ENCODE results near the gene GSTM4.
"Not testable (repeated sequence)": the region's sequence is repeated elsewhere in the genome, so short reads cannot be mapped to it uniquely, and the experiment has no call there.

The GSTM4 gene

DNA sequence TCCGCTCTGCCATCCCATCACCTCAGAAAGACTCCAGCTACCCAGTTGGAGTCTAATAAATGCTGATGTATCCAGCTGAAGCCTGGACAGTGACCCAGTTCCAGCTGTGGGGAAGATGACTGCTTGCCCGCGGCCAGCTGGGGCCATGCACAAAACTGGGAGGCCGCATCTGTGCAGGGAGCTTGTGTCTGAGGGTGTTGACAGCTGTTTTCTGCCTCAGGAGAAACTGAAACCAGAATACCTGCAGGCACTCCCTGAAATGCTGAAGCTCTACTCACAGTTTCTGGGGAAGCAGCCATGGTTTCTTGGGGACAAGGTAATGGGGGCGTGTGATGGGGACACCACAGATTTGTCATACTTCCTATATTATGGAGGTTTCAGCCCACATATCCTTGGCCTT, 15.2 kb downstream of the GSTM4 start:
- ATAC-seq (ENCODE audit: insufficient read depth, low read depth) (no peak), DNase-seq (no peak)
- no peak overlapping the region for H3K4me2 ChIP-seq (ENCODE audit: insufficient read depth, low read length)
- H3K27ac ChIP-seq (ENCODE audit: low read length): no peak overlapping the region
- no peaks in the 10 kb centered on the region for H3K36me3 ChIP-seq (ENCODE audit: insufficient read depth, low read length)
- TF ChIP-seq EZH2 (IDR thresholded peaks at IDR 0.05; ENCODE audit: borderline replicate concordance, low read depth, low read length, severe bottlenecking): no peak
- TF ChIP-seq, protein P1, sequence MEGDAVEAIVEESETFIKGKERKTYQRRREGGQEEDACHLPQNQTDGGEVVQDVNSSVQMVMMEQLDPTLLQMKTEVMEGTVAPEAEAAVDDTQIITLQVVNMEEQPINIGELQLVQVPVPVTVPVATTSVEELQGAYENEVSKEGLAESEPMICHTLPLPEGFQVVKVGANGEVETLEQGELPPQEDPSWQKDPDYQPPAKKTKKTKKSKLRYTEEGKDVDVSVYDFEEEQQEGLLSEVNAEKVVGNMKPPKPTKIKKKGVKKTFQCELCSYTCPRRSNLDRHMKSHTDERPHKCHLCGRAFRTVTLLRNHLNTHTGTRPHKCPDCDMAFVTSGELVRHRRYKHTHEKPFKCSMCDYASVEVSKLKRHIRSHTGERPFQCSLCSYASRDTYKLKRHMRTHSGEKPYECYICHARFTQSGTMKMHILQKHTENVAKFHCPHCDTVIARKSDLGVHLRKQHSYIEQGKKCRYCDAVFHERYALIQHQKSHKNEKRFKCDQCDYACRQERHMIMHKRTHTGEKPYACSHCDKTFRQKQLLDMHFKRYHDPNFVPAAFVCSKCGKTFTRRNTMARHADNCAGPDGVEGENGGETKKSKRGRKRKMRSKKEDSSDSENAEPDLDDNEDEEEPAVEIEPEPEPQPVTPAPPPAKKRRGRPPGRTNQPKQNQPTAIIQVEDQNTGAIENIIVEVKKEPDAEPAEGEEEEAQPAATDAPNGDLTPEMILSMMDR (IDR thresholded peaks at IDR 0.05; ENCODE audit: borderline replicate concordance, extremely low read depth, low read length, poor library complexity, severe bottlenecking): no peak
- no peak overlapping the region for H2AFZ ChIP-seq (ENCODE audit: low read depth, low read length)
- H3K27me3 ChIP-seq (ENCODE audit: insufficient read depth, low read length, poor library complexity): no peaks in the 10 kb centered on the region
- no peaks in the 10 kb centered on the region for H4K20me1 ChIP-seq (ENCODE audit: insufficient read depth, low read length)
- H3K4me3 ChIP-seq (ENCODE audit: low read depth in 1 of 2, low read length in 2 of 2): no peak overlapping the region
- H3K9me3 ChIP-seq (ENCODE audit: insufficient read depth, low read length, severe bottlenecking): no peaks in the 10 kb centered on the region
- no peaks in the 10 kb centered on the region for H3K79me2 ChIP-seq (ENCODE audit: insufficient read depth, low read length)
- H3K4me1 ChIP-seq (ENCODE audit: insufficient read depth, low read length): peaks cover 13% of the 10 kb centered on the region
- no peak overlapping the region for H3K9ac ChIP-seq (ENCODE audit: low read depth, low read length)

GRCh38 chr1:109673861-109674260, 18.0 kb downstream of the GSTM4 start:
- not testable (repeated sequence) for ATAC-seq (ENCODE audit: insufficient read depth, low read depth); DNase-seq; H3K9ac ChIP-seq (ENCODE audit: low read depth, low read length); H4K20me1 ChIP-seq (ENCODE audit: insufficient read depth, low read length); H3K9me3 ChIP-seq (ENCODE audit: insufficient read depth, low read length, severe bottlenecking); H3K4me2 ChIP-seq (ENCODE audit: insufficient read depth, low read length); H3K36me3 ChIP-seq (ENCODE audit: insufficient read depth, low read length); H3K4me3 ChIP-seq (ENCODE audit: low read depth in 1 of 2, low read length in 2 of 2); H3K79me2 ChIP-seq (ENCODE audit: insufficient read depth, low read length); H3K4me1 ChIP-seq (ENCODE audit: insufficient read depth, low read length); H3K27me3 ChIP-seq (ENCODE audit: insufficient read depth, low read length, poor library complexity); H3K27ac ChIP-seq (ENCODE audit: low read length); H2AFZ ChIP-seq (ENCODE audit: low read depth, low read length)

- not testable (repeated sequence) for H3K27me3 ChIP-seq (ENCODE audit: insufficient read depth, low read length, poor library complexity); H4K20me1 ChIP-seq (ENCODE audit: insufficient read depth, low read length); DNase-seq; H3K27ac ChIP-seq (ENCODE audit: low read length); H3K4me2 ChIP-seq (ENCODE audit: insufficient read depth, low read length); H3K79me2 ChIP-seq (ENCODE audit: insufficient read depth, low read length); H3K4me3 ChIP-seq (ENCODE audit: low read depth in 1 of 2, low read length in 2 of 2); H3K4me1 ChIP-seq (ENCODE audit: insufficient read depth, low read length); H3K9ac ChIP-seq (ENCODE audit: low read depth, low read length); H3K9me3 ChIP-seq (ENCODE audit: insufficient read depth, low read length, severe bottlenecking); H2AFZ ChIP-seq (ENCODE audit: low read depth, low read length); ATAC-seq (ENCODE audit: insufficient read depth, low read depth); H3K36me3 ChIP-seq (ENCODE audit: insufficient read depth, low read length)
Observed at GRCh38 chr1:109676683-109677381, 20.9 kb downstream of the GSTM4 start.

GRCh38 chr1:109677459-109677858, 21.6 kb downstream of the GSTM4 start:
- Histone ChIP-seq H3K4me1 (ENCODE audit: insufficient read depth, low read length) (no peaks in the 10 kb centered on the region), H3K79me2 (ENCODE audit: insufficient read depth, low read length) (no peaks in the 10 kb centered on the region), H3K36me3 (ENCODE audit: insufficient read depth, low read length) (no peaks in the 10 kb centered on the region), H3K9ac (ENCODE audit: low read depth, low read length) (no peak overlapping the region), H3K9me3 (ENCODE audit: insufficient read depth, low read length, severe bottlenecking) (no peaks in the 10 kb centered on the region), H3K27ac (ENCODE audit: low read length) (no peak overlapping the region), H3K27me3 (ENCODE audit: insufficient read depth, low read length, poor library complexity) (no peaks in the 10 kb centered on the region), H3K4me2 (ENCODE audit: insufficient read depth, low read length) (no peak overlapping the region), H3K4me3 (ENCODE audit: low read depth in 1 of 2, low read length in 2 of 2) (no peak overlapping the region), H4K20me1 (ENCODE audit: insufficient read depth, low read length) (no peaks in the 10 kb centered on the region), H2AFZ (ENCODE audit: low read depth, low read length) (no peak overlapping the region)
- ATAC-seq (ENCODE audit: insufficient read depth, low read depth) (no peak), DNase-seq (no peak)
- no peak for TF ChIP-seq EZH2 (IDR thresholded peaks at IDR 0.05; ENCODE audit: borderline replicate concordance, low read depth, low read length, severe bottlenecking)
- TF ChIP-seq, protein P1 (IDR thresholded peaks at IDR 0.05; ENCODE audit: borderline replicate concordance, extremely low read depth, low read length, poor library complexity, severe bottlenecking): no peak

- H3K4me3 ChIP-seq (ENCODE audit: low read depth in 1 of 2, low read length in 2 of 2); H3K4me1 ChIP-seq (ENCODE audit: insufficient read depth, low read length); H4K20me1 ChIP-seq (ENCODE audit: insufficient read depth, low read length); H2AFZ ChIP-seq (ENCODE audit: low read depth, low read length); H3K9ac ChIP-seq (ENCODE audit: low read depth, low read length); DNase-seq; H3K27me3 ChIP-seq (ENCODE audit: insufficient read depth, low read length, poor library complexity); H3K4me2 ChIP-seq (ENCODE audit: insufficient read depth, low read length); H3K27ac ChIP-seq (ENCODE audit: low read length); H3K36me3 ChIP-seq (ENCODE audit: insufficient read depth, low read length); H3K79me2 ChIP-seq (ENCODE audit: insufficient read depth, low read length); H3K9me3 ChIP-seq (ENCODE audit: insufficient read depth, low read length, severe bottlenecking); ATAC-seq (ENCODE audit: insufficient read depth, low read depth): not testable (repeated sequence)
Observed at GRCh38 chr1:109678637-109679036, 22.7 kb downstream of the GSTM4 start.

- not testable (repeated sequence) for H4K20me1 ChIP-seq (ENCODE audit: insufficient read depth, low read length); H3K4me1 ChIP-seq (ENCODE audit: insufficient read depth, low read length); H3K4me3 ChIP-seq (ENCODE audit: low read depth in 1 of 2, low read length in 2 of 2); H3K79me2 ChIP-seq (ENCODE audit: insufficient read depth, low read length); H3K36me3 ChIP-seq (ENCODE audit: insufficient read depth, low read length); ATAC-seq (ENCODE audit: insufficient read depth, low read depth); H3K4me2 ChIP-seq (ENCODE audit: insufficient read depth, low read length); H3K27me3 ChIP-seq (ENCODE audit: insufficient read depth, low read length, poor library complexity); H3K27ac ChIP-seq (ENCODE audit: low read length); H3K9ac ChIP-seq (ENCODE audit: low read depth, low read length); H3K9me3 ChIP-seq (ENCODE audit: insufficient read depth, low read length, severe bottlenecking); DNase-seq; H2AFZ ChIP-seq (ENCODE audit: low read depth, low read length)
Observed at GRCh38 chr1:109684777-109685176, 28.9 kb downstream of the GSTM4 start.

DNA sequence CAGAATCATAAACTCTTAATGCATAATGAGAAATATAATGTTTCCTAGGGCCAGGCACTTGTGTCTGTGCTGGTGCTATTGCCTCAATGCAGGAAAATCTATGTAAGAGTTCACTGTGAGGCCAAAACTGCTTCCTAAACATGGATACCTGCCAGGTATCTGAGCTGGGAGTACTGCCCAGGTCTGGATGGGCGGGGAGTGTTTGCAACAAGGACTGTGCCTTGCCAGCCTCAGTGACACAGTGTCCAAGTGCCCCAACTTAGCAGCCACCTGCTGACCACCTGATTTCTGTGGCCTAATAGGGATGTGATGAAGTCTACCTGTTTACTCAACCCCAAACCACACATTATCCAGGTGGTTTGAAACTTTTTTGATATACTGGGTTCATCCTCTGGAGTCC, 29.5 kb downstream of the GSTM4 start:
- H3K27me3 ChIP-seq (ENCODE audit: insufficient read depth, low read length, poor library complexity): not testable (repeated sequence)

More for the DNA sequence above, 29.5 kb downstream of the GSTM4 start:
- not testable (repeated sequence) for H3K36me3 ChIP-seq (ENCODE audit: insufficient read depth, low read length); H3K79me2 ChIP-seq (ENCODE audit: insufficient read depth, low read length); H3K9ac ChIP-seq (ENCODE audit: low read depth, low read length); H3K9me3 ChIP-seq (ENCODE audit: insufficient read depth, low read length, severe bottlenecking); H3K27ac ChIP-seq (ENCODE audit: low read length); H3K4me3 ChIP-seq (ENCODE audit: low read depth in 1 of 2, low read length in 2 of 2); H3K4me2 ChIP-seq (ENCODE audit: insufficient read depth, low read length); H2AFZ ChIP-seq (ENCODE audit: low read depth, low read length); ATAC-seq (ENCODE audit: insufficient read depth, low read depth); DNase-seq; H4K20me1 ChIP-seq (ENCODE audit: insufficient read depth, low read length); H3K4me1 ChIP-seq (ENCODE audit: insufficient read depth, low read length)

Measured in DND-41 (cell line).